HT1080 (cell line): Measurements from ENCODE around the gene ICOSLG. TPM values are rescaled to one million over a fixed set of nuclear protein-coding genes. Genes with fewer than 3 reads are reported as not detected.
"Not testable (repeated sequence)": the region's sequence is repeated elsewhere in the genome, so short reads cannot be mapped to it uniquely, and the experiment has no call there.

Source experiments
- DNase-seq: peaks from one replicate; pipeline ENCODE4 v3.0.0-alpha.2; 2015; ENCODE audit warnings: low read depth
- polyA plus RNA-seq, 2 experiments: library from polyadenylated mRNA; depleted of rRNA; stranded (reverse); fragments of >200 nt; gene quantifications; 2 replicates each; pipeline ENCODE4 v1.2.3, GENCODE V29; 2015
- total RNA-seq: library from RNA; depleted of rRNA; stranded (reverse); fragments of >200 nt; shearing (Covaris generic); gene quantifications from 2 replicates; pipeline ENCODE4 v1.2.3, GENCODE V29; 2014; rRNA removed

Gene ICOSLG
- 0.03 and 0.37 TPM in 2 replicates for total RNA-seq
- 0.06 and 0.13 TPM in 2 replicates for polyA plus RNA-seq (2015; cell fraction: cytosol; rRNA removed)
- polyA plus RNA-seq (2015; cell fraction: nucleus; rRNA removed): 0.19 and 0.37 TPM in 2 replicates

- not testable (repeated sequence) for DNase-seq
These were observed at the start of gene ICOSLG for GRCh38 chr21:44240842-44241241. ICOSLG (minus strand) TSS chr21:44240943; CDS start chr21:44240817, 126 bp downstream.

DNA sequence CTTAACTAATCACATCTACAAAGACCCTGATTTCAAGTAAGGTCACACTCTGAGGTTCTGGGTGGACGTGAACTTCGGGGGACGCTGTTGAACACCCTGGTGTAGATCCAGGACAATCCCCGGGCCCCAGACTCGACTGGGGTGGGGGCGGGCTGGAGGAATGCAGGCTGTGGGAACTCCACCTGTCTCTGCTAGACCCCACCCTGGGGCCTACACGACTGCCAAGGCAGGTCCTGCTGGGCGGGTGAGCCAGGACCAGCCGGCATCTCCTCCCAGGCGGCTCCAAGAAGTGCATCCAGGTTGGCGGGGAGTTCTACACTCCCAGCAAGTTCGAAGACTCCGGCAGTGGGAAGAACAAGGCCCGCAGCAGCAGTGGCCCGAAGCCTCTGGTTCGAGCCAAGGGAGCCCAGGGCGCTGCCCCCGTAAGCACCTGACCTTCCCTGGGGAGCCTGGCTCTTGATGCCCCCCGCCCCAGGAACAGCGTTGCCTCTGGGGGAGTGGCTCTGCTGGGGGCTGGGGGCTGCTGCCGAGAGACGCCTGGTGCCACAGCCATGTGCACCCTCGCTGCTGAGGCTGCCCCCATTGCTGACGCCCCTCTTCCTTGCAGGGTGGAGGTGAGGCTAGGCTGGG is 48.8 kb upstream of the ICOSLG start:
- DNase-seq: no peak

GRCh38 chr21:44288251-44289110 is 47.7 kb upstream of the ICOSLG start:
- no peak for DNase-seq

GRCh38 chr21:44286716-44287632 is 46.2 kb upstream of the ICOSLG start:
- no peak for DNase-seq

GRCh38 chr21:44286086-44286715 is 45.5 kb upstream of the ICOSLG start:
- DNase-seq: no peak

DNA sequence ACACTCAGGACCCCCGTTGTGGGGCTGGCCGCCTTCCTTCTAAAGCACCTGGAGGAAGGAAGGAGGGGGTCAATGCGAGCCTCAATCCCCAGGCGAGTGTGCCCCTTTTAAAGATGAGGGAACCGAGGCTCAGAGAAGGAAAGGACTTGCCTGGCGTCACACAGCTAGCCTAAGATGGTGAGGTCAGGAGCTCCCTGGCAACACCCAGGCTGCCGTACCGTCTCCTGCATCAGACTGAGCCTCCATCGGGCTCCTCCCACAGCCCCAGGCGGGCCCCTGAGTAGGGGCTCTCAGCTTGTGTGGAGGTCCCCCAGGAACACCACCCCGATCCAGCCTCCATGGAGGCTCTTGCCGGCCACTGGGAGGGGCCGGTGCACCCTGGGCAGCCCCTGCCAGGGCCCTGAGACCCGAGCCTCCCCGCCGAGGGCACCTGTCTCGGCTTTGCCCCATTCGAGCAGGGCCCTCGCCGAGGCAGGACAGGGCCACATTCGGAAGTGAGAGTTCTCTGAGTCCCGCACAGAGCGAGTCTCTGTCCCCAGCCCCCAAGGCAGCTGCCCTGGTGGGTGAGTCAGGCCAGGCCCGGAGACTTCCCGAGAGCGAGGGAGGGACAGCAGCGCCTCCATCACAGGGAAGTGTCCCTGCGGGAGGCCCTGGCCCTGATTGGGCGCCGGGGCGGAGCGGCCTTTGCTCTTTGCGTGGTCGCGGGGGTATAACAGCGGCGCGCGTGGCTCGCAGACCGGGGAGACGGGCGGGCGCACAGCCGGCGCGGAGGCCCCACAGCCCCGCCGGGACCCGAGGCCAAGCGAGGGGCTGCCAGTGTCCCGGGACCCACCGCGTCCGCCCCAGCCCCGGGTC is 44.6 kb upstream of the ICOSLG start, which contains the start of gene AIRE:
AIRE (plus strand) TSS at position 739 of the 855 bp plus-strand sequence. CDS start 131 bp downstream, outside the sequence.
- no peak for DNase-seq

DNA sequence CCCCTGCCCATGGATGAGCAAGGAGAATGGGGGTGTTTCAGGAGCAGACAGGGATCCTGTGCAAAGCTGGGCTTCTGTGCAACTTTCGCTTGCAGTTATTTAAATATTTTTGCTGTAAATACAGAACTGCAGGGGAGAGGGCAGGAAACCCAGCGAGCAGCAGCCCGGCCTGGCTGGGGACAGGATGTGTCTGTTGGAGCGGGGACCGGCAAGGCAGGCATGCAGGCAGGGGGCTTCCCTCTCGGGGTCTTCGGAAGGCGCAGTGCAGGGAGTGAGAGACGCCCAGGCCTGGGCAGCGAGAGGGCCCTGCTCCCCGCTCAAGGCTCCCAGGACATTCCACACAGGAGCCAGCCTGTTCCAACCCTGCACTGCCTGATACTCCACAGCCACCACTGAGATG is 43.2 kb upstream of the ICOSLG start:
- no peak for DNase-seq

- not testable (repeated sequence) for DNase-seq
These were observed 42.6 kb upstream of the ICOSLG start for GRCh38 chr21:44283211-44283785.

GRCh38 chr21:44282370-44282769 is 41.6 kb upstream of the ICOSLG start:
- DNase-seq: no peak

DNA sequence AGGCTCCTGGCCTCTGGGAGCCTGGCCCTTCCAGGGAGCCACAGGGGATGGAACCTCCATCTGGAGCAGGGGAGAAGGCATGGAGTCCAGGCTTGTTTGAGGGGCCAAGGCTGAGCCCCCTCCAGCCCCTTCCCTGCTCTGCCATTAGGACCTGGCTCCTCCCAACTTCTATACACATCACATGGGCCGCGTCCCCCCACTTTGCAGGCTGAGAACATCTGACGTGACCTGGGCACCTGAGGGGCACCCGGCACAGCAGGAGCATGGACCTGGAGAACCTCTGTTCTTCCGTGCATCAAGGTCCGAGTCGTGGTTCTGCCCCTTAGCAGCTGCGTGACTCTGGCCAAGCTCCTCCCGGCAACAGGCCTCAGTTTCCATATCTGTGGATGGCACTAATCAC is 41.1 kb upstream of the ICOSLG start:
- no peak for DNase-seq

DNA sequence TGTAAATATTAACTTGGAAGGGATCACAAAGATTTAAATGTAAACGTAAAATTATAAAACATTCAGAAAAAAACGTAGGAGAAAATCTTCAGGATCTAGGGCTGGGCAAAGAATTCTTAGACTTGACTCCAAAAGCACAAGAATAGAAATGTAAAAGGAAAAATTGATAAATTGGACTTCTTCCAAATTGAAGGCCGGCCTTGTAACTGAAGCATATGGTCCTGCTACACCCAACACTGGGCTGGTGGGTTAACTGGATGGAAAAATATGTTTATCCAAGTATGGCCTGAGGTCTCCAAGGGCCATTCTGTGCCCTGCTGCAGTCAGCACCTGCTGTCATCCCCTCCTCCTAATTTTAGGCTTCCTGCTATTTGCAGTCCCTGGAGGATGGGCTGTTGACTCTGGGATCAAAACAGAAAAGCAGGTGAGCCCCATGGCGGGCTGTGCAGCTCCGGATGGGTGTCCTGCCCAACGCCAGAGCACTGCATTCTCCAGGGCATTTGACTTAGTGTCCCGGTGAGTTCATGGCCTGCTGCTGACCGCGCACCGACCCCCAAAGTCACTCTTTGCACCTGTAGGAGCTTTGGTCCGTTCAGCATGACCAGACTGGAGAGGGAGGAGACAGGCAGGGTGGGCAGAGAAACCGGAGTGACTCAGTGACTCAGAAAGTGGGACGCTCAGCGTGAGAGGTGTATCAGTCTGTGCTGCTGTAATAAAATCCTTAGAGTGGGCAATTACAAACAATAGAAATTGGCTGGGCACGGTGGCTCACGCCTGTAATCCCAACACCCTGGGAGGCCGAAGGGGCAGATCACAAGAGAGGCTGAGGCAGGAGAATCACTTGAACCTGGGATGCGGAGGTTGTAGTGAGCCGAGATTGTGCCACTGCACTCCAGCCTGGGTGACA is 38.9 kb upstream of the ICOSLG start:
- DNase-seq: no peak

DNA sequence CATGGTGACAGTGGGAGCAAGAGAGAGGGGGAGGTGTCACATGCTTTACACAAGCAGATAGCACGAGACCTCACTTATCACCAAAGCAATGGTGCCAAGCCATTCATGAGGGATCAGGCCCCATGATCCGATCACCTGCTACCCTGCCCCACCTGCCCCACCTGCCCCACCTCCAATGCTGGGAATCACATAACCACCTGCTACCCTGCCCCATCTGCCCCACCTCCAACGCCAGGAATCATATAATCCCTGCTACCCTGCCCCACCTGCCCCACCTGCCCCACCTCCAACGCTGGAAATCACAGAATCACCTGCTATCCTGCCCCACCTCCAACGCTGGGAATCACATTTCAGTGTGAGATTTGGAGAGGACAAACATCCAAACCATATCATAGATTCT is 34.3 kb upstream of the ICOSLG start:
- DNase-seq: no peak

DNA sequence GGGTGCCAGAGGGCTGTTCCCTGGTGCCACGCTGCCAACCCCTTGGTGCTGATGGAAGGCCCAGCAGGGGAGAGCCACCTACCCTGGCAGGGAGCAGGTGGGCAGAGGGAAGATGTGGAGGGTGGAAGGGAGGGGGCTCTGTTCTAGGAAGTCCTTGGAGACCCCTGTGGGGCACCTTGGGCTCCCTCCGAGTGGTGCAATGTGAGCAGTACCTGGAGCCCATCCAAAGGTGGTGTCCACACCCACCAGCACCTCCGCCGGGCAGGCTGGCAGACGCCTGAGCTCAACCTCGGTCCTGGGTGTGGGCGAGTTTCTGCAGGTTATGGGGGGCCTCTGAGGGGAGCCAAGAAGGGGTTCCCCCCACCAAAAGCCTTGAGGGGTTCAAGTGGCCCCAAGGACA is 32.3 kb upstream of the ICOSLG start:
- DNase-seq: no peak

DNA sequence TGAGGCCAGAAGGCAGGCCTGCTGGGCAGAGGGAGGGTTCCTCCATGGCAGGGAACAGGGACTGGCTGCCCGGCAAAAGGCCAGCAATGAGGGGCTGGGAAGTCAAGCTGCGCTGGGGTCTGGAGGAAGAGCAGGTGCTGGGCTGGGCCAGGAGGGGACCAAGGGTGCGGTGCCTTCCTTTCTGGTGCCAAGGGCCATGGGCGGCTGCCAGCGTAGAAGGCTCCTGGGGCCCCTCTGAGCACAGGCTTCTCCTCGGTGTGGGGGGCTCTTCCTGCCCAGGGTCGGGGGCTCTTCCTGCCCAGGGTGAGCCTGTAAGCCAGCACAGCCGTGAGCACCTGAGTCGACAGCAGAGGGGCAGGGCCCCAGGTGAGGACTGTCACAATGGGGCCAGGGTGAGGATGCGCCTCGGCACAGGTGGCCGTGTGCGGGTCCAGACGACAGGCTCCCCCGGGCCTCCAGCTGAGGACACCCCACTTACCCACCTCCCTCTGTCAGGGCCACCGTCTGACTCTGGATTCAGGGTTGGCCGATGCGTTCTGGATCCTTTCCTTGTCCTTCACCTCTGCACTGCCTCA is 31.6 kb upstream of the ICOSLG start:
- no peak for DNase-seq

DNA sequence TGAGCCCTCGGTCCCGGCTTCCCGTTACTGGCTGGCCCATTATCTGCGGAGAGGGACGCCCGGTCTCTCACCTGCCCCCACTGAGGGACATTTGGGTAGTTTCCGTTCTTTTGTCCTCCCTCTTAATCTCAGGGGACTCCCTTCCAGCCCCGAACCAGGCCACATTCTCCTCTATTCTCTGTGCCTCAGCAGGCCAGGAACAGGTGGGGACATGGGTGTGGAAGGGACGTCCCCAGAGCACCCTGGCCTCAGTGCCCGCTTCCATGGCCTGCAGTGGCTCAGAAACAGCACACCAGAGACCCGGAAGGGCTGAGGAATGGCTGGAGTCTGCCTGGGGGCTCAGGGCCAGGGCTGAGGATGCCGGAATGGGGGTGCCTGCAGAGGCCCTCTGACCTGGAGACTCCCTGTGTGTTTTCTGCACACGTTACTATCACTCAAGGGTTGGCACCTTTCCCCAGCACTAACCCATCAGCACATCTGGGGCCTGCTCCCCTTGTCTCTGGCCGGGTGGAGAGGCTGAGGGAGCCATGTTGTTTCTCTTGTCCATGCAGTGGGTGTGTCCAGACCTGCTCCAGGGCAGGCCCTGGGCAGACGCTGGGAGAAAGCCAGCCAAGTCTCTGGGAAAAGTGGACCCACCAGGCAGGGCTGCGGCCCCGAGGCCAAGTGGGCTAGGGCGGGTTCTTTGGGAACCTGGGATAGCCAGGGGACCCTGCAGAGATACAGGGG is 31.0 kb upstream of the ICOSLG start:
- no peak for DNase-seq

DNA sequence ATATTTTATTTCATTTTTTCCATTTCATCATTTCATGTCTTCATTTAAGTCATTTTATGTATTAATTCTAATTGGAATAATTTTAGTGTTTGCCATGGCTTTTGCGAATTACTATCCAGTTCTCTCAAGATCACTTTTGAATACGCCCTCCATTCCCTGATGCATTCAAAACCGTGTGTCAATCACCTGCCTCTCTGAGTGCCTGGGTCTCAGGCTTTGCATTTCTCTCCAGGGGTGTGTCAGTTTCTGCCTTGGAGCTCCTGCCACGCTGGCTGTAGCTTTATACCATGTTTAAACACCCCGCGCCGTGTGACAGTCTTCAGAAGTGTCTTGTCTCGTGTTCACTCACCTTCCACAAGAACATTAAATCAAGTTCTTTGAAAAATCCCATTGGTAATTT is 28.3 kb upstream of the ICOSLG start:
- no peak for DNase-seq

DNA sequence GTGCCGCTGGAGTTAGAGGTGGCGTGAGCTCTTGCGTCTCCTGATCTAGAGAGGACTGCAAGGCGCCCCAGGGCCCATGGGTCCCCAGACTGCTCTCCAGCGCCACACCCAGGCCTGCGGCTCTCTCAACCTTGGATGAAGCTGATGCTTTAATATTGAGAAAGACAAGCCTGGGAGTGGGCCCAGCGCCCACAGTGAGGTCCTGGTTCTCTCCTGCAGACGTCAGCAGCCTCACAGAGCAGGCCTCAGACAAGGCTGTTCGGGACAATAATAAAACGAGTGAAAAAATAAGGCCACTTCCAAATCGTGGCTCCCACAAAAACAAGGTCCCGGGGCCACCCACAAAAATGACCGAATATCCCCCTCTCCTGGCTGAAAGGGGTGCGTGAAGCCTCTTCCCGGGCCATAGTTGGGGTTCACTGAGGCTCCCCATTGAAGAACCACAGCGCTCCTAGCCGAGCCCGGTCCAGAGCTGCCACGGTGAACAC is 27.0 kb upstream of the ICOSLG start:
- no peak for DNase-seq
